Kasumi-1 (cell line): ENCODE measurements around the gene WDR18.
A peak's percentile ranks its signal among the peaks of the same experiment; 100 is the strongest.
"Not testable (repeated sequence)": the region's sequence is repeated elsewhere in the genome, so short reads cannot be mapped to it uniquely, and the experiment has no call there.

Experiments
- DNase-seq, 2 experiments: peaks; one replicate each; lab custom pipeline; 2025; lab: John Stamatoyannopoulos, UW

Gene WDR18

GRCh38 chr19:950352-951066 lies 33.6 kb upstream of the WDR18 start:
- DNase-seq = no peak

- no peak for DNase-seq
These were observed 32.0 kb upstream of the WDR18 start for GRCh38 chr19:952049-952679.

- DNase-seq = peak in 1 of 2 experiments; percentile 6
These were observed 31.3 kb upstream of the WDR18 start for GRCh38 chr19:952680-953444.

- no peak for DNase-seq
These were observed 30.5 kb upstream of the WDR18 start for GRCh38 chr19:953445-954271.

- DNase-seq = no peak
These were observed 29.9 kb upstream of the WDR18 start for GRCh38 chr19:954272-954671.

- DNase-seq = no peak
These were observed 29.3 kb upstream of the WDR18 start for GRCh38 chr19:954672-955494.

GRCh38 chr19:955803-956765 lies 28.1 kb upstream of the WDR18 start:
- no peak for DNase-seq

- DNase-seq = no peak
These were observed 27.2 kb upstream of the WDR18 start for GRCh38 chr19:956766-957440.

GRCh38 chr19:957578-957977 lies 26.6 kb upstream of the WDR18 start:
- not testable (repeated sequence) for DNase-seq

- DNase-seq = no peak
These were observed 24.9 kb upstream of the WDR18 start for GRCh38 chr19:958967-959855.

- DNase-seq = no peak
These were observed 24.1 kb upstream of the WDR18 start for GRCh38 chr19:960020-960419.

GRCh38 chr19:960601-960938 lies 23.6 kb upstream of the WDR18 start:
- no peak for DNase-seq

- no peak for DNase-seq
These were observed 22.1 kb upstream of the WDR18 start for GRCh38 chr19:961866-962620.

GRCh38 chr19:962683-963400 lies 21.3 kb upstream of the WDR18 start:
- DNase-seq = no peak

- no peak for DNase-seq
These were observed 20.6 kb upstream of the WDR18 start for GRCh38 chr19:963486-963951.

- DNase-seq = no peak
These were observed 20.0 kb upstream of the WDR18 start for GRCh38 chr19:964116-964520.
